Stimulated activated CD8-positive, alpha-beta memory T cell treated with anti-CD3 and anti-CD28 coated beads, Interleukin-4, amount 100 ng/mL, for 1 hour (primary cell): ENCODE measurements around the gene SCARB2.
A peak's percentile ranks its signal among the peaks of the same experiment; 100 is the strongest.

Experiments used
- DNase-seq, 2 donors: peaks; one replicate each; pipeline ENCODE4 v3.0.0-alpha.2; 2020; ENCODE audit warnings: low read depth in 2 of 2, low spot score in 1 of 2

The SCARB2 gene

DNA sequence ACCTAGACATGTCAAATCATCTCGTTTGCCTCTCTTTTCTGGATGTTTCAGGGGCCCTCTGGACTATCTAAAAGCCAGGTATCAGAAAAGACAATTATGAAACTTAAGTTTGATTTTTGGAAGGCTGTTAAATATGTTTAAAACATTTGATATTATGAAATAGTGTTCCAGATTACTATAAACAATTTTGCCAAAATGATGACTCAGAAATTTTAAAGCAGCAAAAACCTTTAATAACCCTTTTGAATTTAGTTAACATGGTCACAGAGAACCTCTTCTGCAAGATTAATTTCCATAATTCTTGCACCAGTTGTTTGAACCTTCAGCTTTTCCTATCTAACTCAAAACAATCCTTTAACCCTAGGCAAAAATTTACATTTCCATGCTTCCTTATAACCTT, 19.1 kb upstream of the SCARB2 start:
- DNase-seq, result no peak

DNA sequence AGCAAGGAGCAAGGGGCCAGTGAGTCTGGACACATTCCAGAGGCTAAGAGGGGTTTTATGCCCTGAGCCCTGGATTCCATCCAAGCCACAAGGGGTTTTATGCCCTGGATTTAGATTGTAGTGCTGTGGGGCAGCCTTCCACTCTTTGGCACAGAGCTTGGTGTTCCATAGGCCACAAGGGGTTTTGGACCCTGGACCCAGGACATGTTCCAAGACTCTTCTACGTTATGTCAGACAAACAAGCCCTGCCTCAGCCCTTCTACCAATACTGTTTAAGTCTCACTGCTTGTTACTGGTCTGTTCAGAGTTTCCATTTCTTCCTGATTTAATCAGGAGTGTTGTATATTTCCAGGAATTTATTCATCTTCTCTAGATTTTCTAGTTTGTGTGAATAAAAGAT, 12.8 kb upstream of the SCARB2 start:
- DNase-seq, result no peak

DNA sequence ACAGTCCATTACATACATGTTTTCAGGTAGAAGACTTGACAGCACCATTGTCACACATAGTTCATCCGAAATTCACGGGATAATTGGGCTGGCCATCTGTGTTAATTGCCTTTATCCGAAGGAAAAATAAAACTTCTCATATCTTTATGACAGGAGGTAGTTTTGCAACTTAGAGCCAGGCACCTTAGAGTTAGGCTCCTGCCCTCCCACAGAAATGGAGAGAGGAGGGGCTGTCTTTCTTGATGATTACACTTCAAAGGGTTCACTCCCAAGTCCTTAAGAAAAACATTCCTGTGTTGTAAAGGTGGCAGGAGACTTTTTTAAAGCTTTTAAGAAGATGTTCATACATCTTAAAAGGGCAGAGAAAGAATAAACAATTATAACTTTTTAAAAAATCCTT, 10.5 kb upstream of the SCARB2 start:
- DNase-seq, result no peak

DNA sequence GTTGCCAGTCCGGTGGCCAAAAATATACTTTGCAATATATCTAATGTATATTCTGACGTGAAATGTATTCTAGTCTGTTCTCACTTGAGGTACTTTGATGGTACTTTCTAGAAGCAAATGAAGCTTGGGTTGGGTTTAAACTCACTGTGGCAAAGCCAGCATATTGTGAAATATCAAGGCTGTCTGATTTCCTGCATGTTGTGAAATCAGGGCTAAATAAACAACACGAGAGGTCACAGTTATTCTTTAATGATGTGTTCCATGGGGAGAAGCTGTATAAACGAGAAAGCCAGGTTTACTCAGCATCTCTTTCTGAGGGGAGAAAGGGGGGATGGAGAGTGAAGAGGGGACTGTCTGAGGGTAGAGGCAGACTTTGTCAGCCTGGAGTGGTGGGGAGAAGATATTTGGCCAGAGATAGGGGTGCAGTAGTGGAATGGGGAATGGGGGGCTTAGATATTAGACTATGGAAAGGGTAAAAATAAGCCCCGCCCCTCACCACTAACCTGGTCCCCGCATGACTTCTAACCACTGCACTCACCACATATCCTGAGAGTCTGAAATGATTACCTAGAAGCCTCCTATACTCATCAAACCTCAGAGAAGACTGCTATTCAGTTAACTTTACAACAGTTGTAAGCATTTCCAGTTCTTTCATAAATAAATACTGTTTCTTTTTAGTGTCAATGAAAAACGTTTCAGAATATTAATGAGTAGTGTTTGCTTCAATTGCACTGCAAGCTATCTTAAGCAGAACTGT, 5.9 kb upstream of the SCARB2 start:
- DNase-seq, result no peak

DNA sequence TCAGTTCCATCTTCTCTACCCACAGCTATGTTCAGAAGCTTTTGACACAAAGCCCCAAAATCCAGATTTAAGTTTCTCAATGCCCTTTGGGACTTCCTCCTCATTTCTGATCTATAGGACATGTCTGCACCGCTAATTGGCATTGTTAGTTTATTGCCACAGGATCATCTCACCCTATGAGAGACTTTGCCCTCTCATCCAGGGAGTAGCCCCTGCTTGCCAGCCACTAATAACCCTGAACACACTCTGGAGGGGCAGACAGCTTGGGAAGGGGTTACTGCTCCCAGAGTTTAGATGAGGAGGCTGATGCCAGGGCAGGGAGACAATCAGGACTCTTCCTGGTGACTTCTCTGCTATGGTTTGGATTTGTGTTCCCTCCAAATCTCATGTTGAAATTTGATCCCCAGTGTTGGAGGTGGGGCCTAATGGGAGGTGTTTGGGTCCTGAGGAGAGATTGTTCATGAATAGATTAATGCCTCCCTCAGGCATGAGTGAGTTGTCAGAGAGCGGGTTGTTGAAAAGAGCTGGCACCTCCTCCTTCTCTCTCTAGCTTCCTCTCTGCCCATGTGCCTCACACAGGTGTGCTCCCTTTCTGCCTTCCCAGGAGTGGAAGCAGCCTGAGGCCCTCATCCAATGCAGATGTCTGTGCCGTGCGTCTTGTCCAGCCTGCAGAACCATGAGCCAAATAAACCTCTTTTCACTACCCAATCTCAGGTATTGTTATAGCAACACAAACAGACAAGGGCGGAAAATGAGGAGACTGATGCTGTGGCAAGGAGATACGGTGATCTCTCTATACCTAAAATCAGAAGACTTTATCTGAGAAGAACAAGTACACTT, 3.6 kb upstream of the SCARB2 start:
- DNase-seq, result no peak

DNA sequence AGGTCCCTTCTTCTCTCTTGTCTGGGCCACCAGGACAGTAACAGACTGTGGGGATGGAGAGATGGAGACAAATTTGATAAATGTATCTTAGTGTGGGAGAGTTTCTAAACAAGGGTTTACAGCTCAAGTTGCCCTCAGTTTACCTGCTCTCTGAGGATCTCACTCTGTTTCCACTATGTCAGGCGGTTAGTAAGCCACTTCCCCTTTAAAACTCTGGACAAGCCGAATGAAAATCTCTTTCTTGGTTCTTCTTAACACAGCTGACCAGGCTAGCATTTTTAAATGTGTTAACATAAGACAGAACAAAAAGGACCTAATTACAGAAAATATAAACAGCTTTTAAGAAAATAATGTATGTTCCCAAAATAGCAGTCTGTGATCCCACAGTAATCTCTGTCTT, 2.9 kb upstream of the SCARB2 start:
- DNase-seq, result no peak

DNA sequence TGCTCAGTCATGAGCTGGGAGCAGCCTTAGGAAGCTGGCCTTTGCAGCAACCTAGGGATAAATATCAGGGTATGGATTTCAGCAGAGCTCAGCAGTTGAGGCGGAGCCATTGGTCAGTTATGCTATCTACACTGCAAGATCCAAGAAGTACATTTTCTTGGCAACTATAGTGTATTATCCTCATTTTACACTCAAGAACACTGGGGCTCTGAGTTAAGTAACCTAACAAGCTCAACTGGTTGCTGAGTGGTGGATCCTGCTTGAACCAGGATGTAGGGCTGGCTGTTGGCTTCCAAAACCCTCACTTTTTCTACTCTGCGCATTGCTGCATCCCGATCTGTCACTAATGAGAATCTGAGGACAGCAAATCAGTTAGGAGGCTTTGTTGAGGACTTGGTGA, 1.5 kb upstream of the SCARB2 start:
- DNase-seq, result no peak

DNA sequence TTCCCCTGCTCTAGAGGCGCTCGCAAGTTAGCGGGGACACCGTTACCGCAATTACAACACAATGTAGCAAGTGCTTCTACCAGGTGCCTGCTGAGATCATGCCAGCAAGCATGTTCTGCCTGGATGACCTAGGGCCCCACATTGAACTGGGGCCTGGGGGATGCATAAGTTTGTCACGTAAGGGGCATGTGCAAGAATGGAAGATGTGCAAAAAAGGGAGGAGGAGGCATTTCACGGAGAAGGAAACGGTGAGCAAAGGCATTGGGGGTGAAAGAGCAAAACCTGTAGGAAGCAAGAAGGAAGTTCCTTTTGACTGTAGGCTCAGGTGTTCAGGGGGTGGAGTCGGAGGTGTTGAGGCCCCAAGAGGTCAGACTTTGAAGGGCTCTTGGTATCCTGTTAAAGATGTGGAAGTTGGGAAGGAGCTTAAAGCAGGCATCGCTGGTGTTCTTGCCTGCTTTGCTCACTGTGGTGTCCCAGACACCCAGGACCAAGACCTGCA, 602 bp upstream of the SCARB2 start:
- peak in 1 of 2 donors; percentile 22 for DNase-seq

DNA sequence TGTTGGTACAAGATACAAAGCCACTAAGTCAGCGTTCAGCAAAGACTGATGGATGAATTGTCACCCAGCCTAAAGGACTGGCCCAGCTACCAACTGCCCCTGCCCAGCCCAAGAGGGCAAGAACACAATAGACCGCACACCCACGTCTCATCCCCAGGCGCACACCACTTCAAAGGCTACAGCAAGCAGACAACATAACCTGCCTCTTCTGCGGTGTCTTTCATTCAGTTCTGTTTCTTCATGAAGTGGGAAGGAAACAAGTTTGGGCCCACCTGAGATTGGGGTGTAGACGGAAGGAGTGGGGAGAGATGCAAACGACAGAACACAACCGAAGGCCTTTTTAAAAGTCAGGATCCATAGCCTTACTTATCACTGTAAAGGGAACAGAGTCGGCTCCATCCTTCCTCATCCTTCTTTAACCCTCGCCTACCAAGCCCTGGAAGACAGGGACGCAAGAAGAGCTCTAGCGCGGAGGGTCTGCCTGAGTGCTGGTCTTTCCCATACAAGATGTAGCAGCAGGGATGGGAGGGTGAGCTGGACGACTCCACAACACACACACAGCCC, 691 bp downstream of the SCARB2 start:
- no peak for DNase-seq

DNA sequence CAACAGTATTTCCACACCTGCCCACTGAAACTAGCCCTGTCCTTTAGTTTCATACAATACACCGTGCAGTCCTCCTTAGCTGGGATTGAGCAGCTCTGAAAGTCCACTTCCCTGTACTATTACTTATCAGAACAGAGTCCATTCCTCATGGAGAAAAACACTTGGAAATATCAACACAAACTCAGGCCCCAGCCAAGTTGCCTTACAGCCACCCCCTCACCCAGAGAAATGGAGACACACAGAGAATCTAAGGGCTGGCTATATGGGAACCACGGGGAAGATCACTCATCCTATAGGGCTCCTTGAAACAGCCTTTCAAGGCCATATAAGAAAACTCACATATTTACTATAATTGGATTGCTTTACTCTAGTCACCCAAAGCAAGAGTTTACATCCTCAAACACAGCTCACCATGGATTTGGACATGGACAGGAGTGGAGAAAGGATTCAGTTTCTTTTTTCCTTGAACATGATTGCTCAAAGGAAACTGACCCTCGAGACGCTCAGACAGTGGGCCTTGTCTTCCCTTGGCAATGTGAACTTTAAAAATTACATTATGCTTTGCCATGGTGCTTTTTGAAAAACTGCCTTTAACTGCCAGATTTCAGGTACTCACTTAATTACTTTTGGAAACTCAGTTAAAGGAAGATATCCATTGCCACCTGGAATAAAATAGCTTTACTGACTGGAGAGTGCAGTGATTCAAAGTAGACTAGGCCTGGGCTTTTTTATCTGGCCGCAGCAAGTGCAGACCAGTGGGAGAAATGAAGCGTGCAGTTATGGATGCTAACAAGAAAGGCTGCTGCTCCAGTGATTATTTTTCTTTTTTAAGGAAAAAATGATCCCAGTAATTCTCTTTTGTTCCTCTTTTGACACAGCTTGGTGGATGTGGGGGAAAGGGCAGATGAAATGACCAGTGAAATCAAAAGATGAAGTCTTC, 1.6 kb downstream of the SCARB2 start:
- DNase-seq, result no peak

DNA sequence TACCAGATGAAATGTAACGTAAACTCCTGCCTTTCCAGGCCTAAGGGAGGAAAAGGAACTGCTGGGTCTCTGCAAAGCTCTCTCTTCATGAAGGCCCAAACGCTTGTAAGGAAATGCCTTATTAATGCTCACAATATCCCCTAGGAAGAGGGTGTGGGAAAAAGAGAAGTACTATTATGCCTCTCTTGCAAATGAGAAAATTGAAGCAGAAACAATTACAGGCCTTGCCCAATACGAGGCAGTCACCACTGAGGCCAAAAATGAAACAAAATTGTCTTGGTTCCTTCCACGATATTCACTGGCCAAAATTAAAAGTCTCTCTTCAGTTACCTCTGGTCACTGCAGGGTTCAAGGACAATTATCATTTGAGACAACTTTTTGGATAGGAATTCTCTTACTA, 3.2 kb downstream of the SCARB2 start:
- no peak for DNase-seq

DNA sequence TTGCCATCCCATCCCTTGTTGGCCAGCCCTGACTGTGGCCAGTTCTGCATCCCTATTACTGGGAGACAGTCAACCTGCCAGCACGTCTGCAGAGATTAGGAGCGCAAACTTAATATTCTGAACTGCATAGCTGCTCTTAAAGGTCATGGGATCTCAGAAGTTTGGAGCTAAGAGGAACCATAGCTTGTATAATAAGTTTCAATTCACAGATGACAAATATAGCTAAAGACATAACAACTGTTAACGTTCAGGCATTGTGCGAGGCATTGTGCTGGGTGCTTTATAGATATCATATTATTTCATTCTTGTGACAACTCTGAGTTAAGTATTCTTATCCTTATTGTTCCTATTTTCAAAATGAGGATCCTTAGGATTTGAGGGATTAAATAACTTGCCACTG, 3.7 kb downstream of the SCARB2 start:
- no peak for DNase-seq

DNA sequence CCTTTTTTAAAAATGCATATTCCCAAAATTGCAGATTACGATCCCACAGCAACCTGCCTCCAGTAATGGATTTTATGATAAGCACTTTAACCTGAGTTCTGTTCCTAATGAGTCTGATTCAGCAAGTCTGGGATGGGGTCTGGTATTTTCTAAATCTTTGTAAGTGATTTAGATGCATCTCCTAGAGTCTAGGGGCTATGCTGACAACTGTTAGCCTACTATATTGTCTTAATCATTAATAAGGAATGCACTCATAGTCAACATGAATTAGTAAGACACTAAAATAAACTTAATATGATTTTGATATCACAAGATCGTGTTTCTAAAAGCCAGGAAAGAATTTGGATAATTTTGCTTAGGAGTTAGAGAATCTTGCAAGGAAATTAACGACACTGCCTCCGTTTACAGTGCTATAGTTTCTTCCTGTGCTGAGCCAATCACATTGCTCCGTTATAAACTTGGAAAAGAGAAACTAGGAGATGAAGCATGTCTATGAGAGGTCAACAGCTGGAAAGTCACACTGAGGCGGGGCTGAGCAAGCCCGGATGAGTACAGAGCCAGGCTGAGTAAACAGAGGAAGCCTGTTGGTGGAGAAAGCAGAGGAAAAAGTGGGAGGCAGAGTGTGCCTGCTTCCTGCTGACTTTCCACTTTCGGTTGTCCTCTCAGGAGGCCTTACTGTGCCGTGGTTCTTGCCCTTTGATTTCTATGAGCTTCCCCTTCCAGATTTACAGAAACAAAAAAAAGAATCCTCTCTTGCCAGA, 5.4 kb downstream of the SCARB2 start:
- DNase-seq, result no peak

DNA sequence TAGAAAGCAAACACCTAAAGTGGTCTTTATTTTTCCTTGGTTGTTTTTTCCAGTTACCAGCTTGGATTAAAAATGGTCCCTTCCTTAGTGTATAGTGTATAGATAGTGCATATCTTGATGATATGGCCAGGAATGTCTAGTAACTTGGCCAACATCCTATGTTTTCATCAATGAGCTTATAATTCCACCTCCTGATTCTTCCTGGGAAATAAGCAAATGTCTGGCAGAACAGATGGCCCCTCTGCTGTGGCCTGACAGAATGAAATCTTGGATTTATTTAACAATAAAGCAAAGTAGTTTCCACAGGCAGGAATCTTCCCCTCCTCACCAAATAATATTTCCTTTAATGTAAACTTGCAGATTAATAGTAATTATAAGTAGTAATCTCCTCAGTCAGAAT, 6.1 kb downstream of the SCARB2 start:
- DNase-seq, result no peak

DNA sequence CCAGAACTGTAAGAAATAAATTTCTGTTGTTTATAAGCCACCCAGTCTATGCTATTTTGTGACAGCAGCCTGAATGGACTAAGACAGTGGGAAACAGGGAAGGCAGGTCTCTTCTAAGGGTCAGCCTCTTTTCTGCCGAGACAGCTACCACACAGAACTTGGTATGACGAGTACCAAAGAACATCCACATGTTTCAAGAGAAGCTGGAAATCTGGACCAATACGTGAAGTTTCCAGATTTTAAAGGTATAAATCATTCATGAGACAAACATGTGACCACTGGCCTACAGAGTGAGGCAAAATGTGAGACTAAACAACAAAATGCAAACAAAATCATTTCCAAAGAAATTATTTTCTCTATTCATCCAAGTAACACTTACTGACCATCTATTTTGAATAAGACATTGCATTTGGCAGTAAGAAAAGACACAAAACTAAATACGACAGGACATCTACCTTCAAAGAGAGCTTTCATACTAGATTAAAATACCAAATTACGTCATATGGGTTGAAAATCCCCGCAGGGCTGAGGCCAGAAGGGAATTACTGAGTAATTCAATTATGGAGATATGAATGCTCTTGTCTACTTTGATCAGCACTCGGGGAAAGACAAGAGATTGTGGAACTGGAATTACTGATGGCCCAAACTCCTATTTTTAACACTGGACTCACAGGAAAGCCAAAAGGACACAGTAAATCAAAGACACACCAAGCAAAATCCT, 7.2 kb downstream of the SCARB2 start:
- no peak for DNase-seq

DNA sequence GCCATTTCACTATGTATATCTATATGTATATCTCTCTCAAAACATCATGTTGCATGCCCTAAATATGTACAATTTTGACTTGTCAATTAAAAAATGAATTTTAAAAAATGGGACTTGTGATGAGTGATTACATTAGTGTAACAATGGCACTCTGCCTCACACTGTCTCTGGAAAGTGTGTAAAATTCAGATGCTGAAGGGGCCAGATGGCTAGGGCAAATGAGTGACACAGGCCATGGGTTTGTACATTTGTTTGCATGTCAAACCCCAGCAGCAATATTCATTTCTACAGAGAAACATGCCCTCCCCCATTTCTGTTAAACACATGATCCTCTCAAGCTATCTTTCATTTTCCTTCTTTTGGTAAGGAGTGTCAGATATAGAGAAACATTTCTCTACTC, 8.1 kb downstream of the SCARB2 start:
- no peak for DNase-seq

DNA sequence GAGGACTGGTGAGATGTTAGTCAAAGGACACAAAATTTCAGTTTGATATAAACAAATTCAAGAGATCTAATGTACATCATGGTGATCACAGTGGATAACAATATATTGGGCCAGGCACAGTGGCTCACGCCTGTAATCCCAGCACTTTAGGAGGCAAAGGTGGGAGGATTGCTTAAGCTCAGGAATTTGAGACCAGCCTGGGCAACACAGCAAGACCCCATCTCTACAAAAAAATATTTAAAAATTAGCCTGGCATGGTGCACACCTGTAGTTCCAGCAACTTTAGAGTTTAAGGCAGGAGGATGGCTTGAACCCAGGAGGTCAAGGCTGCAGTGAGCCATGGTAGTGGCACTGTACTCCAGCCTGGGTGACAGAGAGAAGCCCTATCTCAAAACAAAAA, 8.7 kb downstream of the SCARB2 start:
- DNase-seq, result no peak

DNA sequence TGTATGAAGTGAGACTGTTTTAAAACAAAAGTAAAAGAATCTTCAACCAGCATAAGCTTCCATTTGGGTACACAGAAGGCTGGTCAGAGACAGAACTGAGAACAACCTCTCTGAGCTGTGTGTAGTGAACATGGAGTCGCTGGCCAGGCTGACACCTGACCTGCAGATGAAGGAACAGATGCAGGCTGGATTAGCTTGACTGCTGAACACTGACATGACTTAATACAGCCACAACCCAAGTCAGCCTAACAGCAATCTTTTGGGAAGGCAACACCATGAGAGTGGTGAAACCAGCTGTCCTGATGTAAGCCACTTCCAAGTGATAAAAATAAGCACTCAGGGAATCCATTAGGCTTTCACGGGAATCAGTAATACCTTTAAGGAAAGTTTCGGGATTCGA, 10.1 kb downstream of the SCARB2 start:
- no peak for DNase-seq

DNA sequence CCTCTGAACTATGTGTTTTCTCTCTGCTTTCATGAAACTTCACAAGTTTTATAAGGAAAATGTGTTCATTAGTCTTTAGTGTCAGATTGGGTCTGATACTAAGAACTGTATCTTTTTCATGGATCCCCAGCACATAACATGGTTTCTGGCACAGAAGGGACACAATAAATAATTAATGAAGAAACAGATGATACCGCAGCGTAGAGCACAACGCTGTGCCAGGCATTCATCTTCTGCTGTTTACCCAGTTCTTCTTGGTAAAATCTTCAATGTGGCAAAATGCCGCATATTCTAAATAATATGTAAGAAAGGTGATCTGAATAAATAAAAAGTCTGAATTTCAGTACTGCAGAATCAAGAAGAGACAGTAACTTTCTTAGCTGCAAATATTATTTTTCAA, 12.3 kb downstream of the SCARB2 start:
- DNase-seq, result no peak

DNA sequence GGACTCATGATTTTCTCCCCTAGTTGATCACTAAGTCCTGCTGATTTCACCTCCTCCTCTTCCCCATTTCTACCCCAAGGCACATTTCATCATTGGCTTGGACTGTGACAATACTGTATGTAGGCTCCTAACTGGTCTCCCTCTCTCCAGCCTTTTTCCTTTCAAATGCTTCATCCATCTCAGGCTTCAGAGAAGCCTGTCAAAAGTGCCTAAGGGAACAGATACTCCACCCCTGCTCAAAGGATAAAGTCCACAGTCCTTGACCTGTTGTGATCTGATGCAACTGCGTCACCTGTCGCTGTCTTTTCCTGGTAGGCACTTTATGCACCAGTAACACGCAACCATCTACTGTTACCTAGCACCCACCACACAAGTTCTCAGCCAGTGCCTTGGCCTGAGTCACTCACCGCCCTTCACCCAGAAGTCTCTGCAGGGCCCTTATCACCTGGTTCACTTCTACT, 12.8 kb downstream of the SCARB2 start:
- no peak for DNase-seq
